Parathyroid adenoma (tissue), 2 donors: Measurements from ENCODE around the gene WFDC11.
"Not testable (repeated sequence)": the region's sequence is repeated elsewhere in the genome, so short reads cannot be mapped to it uniquely, and the experiment has no call there.

Source experiments
- H2AFZ ChIP-seq: fragments of 300-600 bp; sonication (generic); one replicate; pipeline ENCODE4 v1.7.0; 2017; ENCODE audit warnings: antibody characterized with exemption, mild to moderate bottlenecking
- H3K27ac ChIP-seq: fragments of 300-600 bp; sonication (generic); one replicate; pipeline ENCODE4 v1.7.0; 2017
- H3K27me3 ChIP-seq: fragments of 300-600 bp; sonication (generic); one replicate; pipeline ENCODE4 v1.7.0; 2017; ENCODE audit warnings: low read length; ENCODE audit not compliant: control insufficient read depth, insufficient read depth
- H3K36me3 ChIP-seq: fragments of 300-600 bp; sonication (generic); one replicate; pipeline ENCODE4 v1.7.0; 2017; ENCODE audit warnings: low read length; ENCODE audit not compliant: control insufficient read depth, insufficient read depth
- H3K4me1 ChIP-seq: fragments of 300-600 bp; sonication (generic); one replicate; pipeline ENCODE4 v1.7.0; 2017; ENCODE audit warnings: control low read depth
- H3K4me2 ChIP-seq: fragments of 300-600 bp; sonication (generic); one replicate; pipeline ENCODE4 v1.7.0; 2017; ENCODE audit warnings: low read length
- H3K4me3 ChIP-seq: fragments of 300-600 bp; sonication (generic); one replicate; pipeline ENCODE4 v1.7.0; 2017; ENCODE audit warnings: low read depth, low read length
- H3K79me2 ChIP-seq: fragments of 300-600 bp; sonication (generic); one replicate; pipeline ENCODE4 v1.7.0; 2017; ENCODE audit warnings: control low read depth
- H3K9ac ChIP-seq: fragments of 300-600 bp; sonication (generic); one replicate; pipeline ENCODE4 v1.7.0; 2017; ENCODE audit warnings: mild to moderate bottlenecking
- H3K9me3 ChIP-seq: fragments of 300-600 bp; sonication (generic); one replicate; pipeline ENCODE4 v1.7.0; 2017; ENCODE audit warnings: low read length; ENCODE audit not compliant: control insufficient read depth
- TF ChIP-seq, protein P1 (sequence below): fragments of 300-600 bp; sonication (generic); IDR thresholded peaks from one replicate; pipeline ENCODE4 v1.7.0; 2017; ENCODE audit warnings: antibody characterized with exemption, mild to moderate bottlenecking
- donor health status: primary hyperparathyroidism.

Gene WFDC11

DNA sequence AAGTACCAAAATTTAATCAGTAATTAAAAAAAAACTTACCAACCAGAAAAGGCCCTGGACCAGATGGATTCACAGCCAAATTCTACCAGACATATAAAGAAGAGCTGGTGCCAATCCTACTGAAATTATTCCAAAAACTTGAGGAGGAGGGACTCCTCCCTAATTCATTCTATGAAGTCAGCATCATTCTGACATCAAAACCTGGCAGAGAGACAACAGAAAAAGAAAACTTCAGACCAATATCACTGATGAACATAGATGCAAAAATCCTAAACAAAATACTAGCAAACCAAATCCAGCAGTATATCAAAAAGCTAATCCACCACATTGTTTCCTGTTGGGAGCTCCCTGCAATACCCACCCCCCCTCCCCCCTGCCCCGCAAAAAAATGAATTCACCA lies at the start of gene WFDC11:
Gene WFDC11 (minus strand): TSS at position 101 of the 400 bp plus-strand sequence. CDS start 19,639 bp downstream, outside the sequence.
- H3K27ac ChIP-seq: no peak within 1 kb of the TSS
- H2AFZ ChIP-seq: no peak within 1 kb of the TSS
- H3K79me2 ChIP-seq: no peaks in the 10 kb centered on the region
- H3K27me3 ChIP-seq: no peaks in the 10 kb centered on the region
- TF ChIP-seq, protein P1, sequence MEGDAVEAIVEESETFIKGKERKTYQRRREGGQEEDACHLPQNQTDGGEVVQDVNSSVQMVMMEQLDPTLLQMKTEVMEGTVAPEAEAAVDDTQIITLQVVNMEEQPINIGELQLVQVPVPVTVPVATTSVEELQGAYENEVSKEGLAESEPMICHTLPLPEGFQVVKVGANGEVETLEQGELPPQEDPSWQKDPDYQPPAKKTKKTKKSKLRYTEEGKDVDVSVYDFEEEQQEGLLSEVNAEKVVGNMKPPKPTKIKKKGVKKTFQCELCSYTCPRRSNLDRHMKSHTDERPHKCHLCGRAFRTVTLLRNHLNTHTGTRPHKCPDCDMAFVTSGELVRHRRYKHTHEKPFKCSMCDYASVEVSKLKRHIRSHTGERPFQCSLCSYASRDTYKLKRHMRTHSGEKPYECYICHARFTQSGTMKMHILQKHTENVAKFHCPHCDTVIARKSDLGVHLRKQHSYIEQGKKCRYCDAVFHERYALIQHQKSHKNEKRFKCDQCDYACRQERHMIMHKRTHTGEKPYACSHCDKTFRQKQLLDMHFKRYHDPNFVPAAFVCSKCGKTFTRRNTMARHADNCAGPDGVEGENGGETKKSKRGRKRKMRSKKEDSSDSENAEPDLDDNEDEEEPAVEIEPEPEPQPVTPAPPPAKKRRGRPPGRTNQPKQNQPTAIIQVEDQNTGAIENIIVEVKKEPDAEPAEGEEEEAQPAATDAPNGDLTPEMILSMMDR: no peak
- no peak within 1 kb of the TSS for H3K4me3 ChIP-seq
- no peaks in the 10 kb centered on the region for H3K9me3 ChIP-seq
- H3K9ac ChIP-seq: no peak within 1 kb of the TSS
- no peaks in the 10 kb centered on the region for H3K36me3 ChIP-seq
- H3K4me1 ChIP-seq: no peaks in the 10 kb centered on the region
- H3K4me2 ChIP-seq: no peak within 1 kb of the TSS

DNA sequence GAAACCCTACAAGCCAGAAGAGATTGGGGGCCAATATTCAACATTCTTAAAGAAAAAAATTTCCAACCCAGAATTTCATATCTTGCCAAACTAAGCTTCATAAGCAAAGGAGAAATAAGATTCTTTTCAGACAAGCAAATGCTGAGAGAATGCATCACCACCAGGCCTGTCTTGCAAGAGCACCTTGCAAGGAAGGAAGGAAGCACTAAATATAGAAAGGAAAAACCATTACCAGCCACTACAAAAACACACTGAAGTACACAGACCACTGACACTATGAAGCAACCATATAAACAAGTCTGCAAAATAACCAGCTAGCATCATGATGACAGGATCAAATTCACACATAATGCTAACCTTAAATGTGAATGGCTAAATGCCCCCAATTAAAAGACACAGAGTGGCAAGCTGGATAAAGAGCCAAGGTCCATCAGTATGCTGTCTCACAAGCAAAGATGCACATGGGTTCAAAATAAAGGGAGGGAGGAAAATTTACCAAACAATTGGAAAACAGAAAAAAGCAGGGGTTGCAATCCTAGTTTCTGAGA lies 46.2 kb upstream of the WFDC11 start:
- H3K27ac ChIP-seq, H3K9me3 ChIP-seq, H3K27me3 ChIP-seq, H3K4me3 ChIP-seq, H3K36me3 ChIP-seq, H2AFZ ChIP-seq, H3K4me1 ChIP-seq, H3K4me2 ChIP-seq, H3K79me2 ChIP-seq, H3K9ac ChIP-seq: not testable (repeated sequence)

DNA sequence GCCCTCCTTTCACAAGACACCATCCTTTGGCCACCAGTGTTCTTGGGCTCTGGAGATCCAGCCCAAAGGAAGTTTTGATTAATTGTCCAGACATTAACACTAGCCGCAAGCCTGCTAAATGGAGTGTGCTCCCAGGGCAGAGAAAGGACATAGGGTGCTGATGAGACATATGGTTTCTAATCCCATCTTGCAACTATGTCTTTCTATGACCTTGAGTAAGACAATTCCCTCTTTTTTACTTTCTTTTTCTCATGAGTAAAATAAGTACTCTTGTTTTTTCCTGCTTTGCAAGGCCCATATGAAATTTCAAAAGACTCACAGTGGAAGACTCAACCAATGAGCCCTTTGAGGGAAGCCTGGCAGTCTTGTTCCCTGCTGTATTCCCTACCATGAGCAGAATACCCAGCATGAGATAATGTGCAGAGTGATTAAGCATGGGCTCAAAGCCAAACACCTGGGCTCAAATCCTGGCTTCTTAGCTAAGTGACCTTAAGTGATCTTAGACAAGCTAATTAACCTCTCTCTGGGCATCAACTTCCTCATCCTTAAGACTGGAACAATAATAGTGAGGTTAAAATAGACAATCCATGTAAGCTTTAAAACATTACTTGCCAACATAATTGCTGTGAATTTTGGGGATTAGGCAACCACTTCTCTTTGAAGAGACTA lies 35.1 kb upstream of the WFDC11 start, which contains the start of gene WFDC10B:
Gene WFDC10B (minus strand): TSS at position 51 of the 669 bp plus-strand sequence. CDS start 19,027 bp downstream, outside the sequence.
- Histone ChIP-seq H3K4me1 (no peaks in the 10 kb centered on the region), H3K36me3 (no peaks in the 10 kb centered on the region), H3K9ac (no peak within 1 kb of the TSS), H2AFZ (no peak within 1 kb of the TSS), H3K27me3 (no peaks in the 10 kb centered on the region), H3K79me2 (no peaks in the 10 kb centered on the region), H3K4me3 (no peak within 1 kb of the TSS), H3K9me3 (no peaks in the 10 kb centered on the region), H3K4me2 (no peak within 1 kb of the TSS), H3K27ac (no peak within 1 kb of the TSS)
- TF ChIP-seq, protein P1: no peak

DNA sequence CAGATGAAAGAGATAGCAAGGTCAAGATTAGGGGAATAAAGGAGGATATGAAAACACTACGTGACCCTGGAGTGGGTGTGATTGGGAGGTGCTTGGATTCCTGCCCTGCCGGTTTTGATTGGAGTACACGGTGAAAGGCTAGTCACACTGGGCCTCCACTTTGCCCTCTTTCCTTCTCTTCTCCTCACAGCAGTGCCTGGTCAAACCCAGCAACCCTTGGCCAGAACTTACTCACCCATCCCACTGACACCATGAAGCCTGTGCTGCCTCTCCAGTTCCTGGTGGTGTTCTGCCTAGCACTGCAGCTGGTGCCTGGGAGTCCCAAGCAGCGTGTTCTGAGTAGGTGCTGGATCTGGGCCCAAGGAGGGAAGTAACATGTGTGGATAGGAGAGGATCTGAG lies 31.8 kb upstream of the WFDC11 start, which contains the start of gene WFDC13:
Gene WFDC13 (plus strand): TSS at position 166 of the 400 bp plus-strand sequence. CDS start 86 bp downstream, at position 252.
- TF ChIP-seq, protein P1: no peak
- Histone ChIP-seq H3K4me1 (no peaks in the 10 kb centered on the region), H3K9ac (no peak within 1 kb of the TSS), H3K9me3 (no peaks in the 10 kb centered on the region), H3K4me3 (no peak within 1 kb of the TSS), H3K79me2 (no peaks in the 10 kb centered on the region), H3K27ac (no peak within 1 kb of the TSS), H3K27me3 (no peaks in the 10 kb centered on the region), H3K4me2 (no peak within 1 kb of the TSS), H3K36me3 (no peaks in the 10 kb centered on the region), H2AFZ (no peak within 1 kb of the TSS)

DNA sequence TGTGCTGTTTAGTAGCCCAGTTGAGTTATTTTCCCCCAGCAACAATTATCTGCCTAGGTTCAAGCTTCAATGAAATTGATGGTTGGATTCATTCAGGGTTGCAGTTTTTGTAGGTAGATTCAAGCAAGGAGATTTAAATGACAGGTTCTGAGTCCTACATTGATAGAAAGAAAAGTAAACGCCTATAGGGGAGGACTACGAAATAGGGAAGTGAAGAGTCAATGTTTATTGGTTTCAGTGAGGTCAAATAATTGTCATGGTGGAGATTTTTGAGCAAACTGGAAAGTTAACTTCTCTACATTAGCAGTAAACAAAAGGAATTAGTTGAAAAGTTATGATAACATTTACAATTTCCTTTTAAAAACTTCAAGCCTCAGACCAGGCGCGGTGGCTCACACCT lies 31.1 kb upstream of the WFDC11 start:
- Histone ChIP-seq H3K4me1 (no peaks in the 10 kb centered on the region), H3K4me2 (no peak overlapping the region), H2AFZ (no peak overlapping the region), H3K36me3 (no peaks in the 10 kb centered on the region), H3K9me3 (no peaks in the 10 kb centered on the region), H3K79me2 (no peaks in the 10 kb centered on the region), H3K27me3 (no peaks in the 10 kb centered on the region), H3K27ac (no peak overlapping the region), H3K9ac (no peak overlapping the region), H3K4me3 (no peak overlapping the region)
- TF ChIP-seq, protein P1: no peak
